ENCODE results near the gene RABGAP1L. TPM values are rescaled to one million over a fixed set of nuclear protein-coding genes. Genes with fewer than 3 reads are reported as not detected.

Gene RABGAP1L
- total and polyA plus RNA-seq, 2 of the 4 experiments (the other 2 are of a cell fraction), result 7.9 to 26.7 TPM

DNA sequence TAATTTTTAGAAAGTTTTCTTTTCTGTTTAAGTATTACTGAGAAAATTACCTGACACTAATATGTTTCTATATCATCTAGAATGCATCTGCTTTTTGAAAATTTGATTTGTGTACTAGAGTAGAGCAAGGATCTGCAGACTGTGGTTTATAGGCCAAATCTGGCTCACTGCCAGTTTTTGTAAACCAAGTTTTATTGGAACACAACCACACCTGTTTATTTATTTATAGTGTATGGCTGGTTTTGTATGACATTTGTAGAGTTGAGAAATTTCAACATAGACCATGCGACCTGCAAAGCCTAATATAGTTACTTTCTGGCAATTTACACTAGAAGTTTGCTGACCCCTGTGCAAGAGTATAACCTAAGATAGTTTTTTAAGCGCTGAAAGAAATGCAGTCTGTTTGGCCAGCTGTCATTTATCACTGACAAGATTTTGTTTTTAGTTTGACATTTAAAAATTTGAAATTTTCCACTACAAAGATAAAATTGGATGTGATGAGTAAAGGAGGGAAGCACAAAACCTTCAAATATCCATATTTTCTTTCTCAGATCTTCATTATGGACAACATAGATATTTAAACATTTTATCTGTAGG lies 804.3 kb downstream of the RABGAP1L start:
- Histone ChIP-seq H3K79me1 (ENCODE audit: low read depth in 1 of 2, low read length in 2 of 2) (no peaks in the 10 kb centered on the region), H2BK15ac (ENCODE audit: low read depth, low read length) (no peak overlapping the region), H3K27me3 (ENCODE audit: control insufficient read depth, insufficient read depth, low read length) (peaks cover 4% of the 10 kb centered on the region; the same call in 1 of the 2 replicates), H4K20me1 (ENCODE audit: insufficient read depth, low read length) (no peaks in the 10 kb centered on the region), H3K23ac (ENCODE audit: low read depth, low read length) (no peak overlapping the region), H3K4me2 (ENCODE audit: low read depth, low read length) (no peak overlapping the region), H2AK5ac (ENCODE audit: low read depth, low read length) (no peak overlapping the region), H2BK20ac (ENCODE audit: low read depth, low read length) (no peak overlapping the region), H3K9me1 (ENCODE audit: insufficient read depth, low read length) (no peaks in the 10 kb centered on the region), H3K4me3 (ENCODE audit: insufficient read depth, low read depth, low read length) (no peak overlapping the region), H2AK9ac (replicated peaks; ENCODE audit: low read depth, low read length, poor library complexity) (no peak overlapping the region), H4K91ac (ENCODE audit: insufficient read depth, low read depth, low read length) (no peak overlapping the region), H2AFZ (replicated peaks; ENCODE audit: low read length, poor library complexity) (no peak overlapping the region), H3K27ac (ENCODE audit: insufficient read depth, low read length) (no peak overlapping the region), H3K18ac (ENCODE audit: low read depth, low read length) (no peak overlapping the region), H3K4ac (ENCODE audit: low read depth, low read length) (no peak overlapping the region), H3K56ac (ENCODE audit: extremely low read depth, insufficient read depth, low read length) (no peak overlapping the region), H2BK120ac (ENCODE audit: low read depth, low read length) (no peak overlapping the region), H4K5ac (ENCODE audit: low read depth, low read length) (no peak overlapping the region), H3K36me3 (ENCODE audit: control insufficient read depth, insufficient read depth, low read length) (no peaks in the 10 kb centered on the region), H3K9me3 (ENCODE audit: control insufficient read depth, insufficient read depth, low read length) (no peaks in the 10 kb centered on the region), H3K14ac (replicated peaks; ENCODE audit: low read depth, low read length) (no peak overlapping the region), H2BK5ac (ENCODE audit: low read depth, low read length, poor library complexity, severe bottlenecking) (no peak overlapping the region), H3K4me1 (ENCODE audit: control insufficient read depth, insufficient read depth, low read length) (no peaks in the 10 kb centered on the region), H4K8ac (ENCODE audit: low read depth in 2 of 2, low read length in 2 of 2) (no peak overlapping the region), H3K9ac (ENCODE audit: low read depth, low read length) (no peak overlapping the region)
- ATAC-seq (ENCODE audit: low read depth) (no peak), DNase-seq (no peak)
- dilution Hi-C loops (cut with HindIII; ENCODE audit: low sequenced_read_pairs, unreplicated experiment), result no loop called here
- in situ Hi-C loops (cut with MboI; ENCODE audit: low sequenced_read_pairs), result no loop called here
- intact Hi-C loops (cut with micrococcal nuclease), result no loop called here
- ChIA-PET POLR2A (ENCODE audit: unreplicated experiment) (no interaction called here), CTCF (interaction anchor here (0.6 kb wide), 1 partner anchor 145 kb away, joined by 4 read pairs; no protein-coding TSS in a partner anchor)
- no CpG with 5 or more reads among the region's 2 CpGs for WGBS, 2 experiments (ENCODE audit: extremely low coverage in 2 of 2, insufficient read length in 1 of 2)
- TF ChIP-seq SMC3 (IDR thresholded peaks at IDR 0.05; ENCODE audit: low read depth, low read length), result no peak
- TF ChIP-seq MXI1 (IDR thresholded peaks at IDR 0.05; ENCODE audit: borderline replicate concordance, low read depth, low read length), result no peak
- TF ChIP-seq, protein P1, sequence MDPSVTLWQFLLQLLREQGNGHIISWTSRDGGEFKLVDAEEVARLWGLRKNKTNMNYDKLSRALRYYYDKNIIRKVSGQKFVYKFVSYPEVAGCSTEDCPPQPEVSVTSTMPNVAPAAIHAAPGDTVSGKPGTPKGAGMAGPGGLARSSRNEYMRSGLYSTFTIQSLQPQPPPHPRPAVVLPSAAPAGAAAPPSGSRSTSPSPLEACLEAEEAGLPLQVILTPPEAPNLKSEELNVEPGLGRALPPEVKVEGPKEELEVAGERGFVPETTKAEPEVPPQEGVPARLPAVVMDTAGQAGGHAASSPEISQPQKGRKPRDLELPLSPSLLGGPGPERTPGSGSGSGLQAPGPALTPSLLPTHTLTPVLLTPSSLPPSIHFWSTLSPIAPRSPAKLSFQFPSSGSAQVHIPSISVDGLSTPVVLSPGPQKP (IDR thresholded peaks at IDR 0.05; ENCODE audit: borderline replicate concordance, low read depth, low read length), result no peak
- TF ChIP-seq MAZ (IDR thresholded peaks at IDR 0.05; ENCODE audit: borderline replicate concordance, low read depth, low read length), result no peak
- no peak for TF ChIP-seq FOS (IDR thresholded peaks at IDR 0.05; ENCODE audit: low read depth, low read length)
- TF ChIP-seq, protein P2, sequence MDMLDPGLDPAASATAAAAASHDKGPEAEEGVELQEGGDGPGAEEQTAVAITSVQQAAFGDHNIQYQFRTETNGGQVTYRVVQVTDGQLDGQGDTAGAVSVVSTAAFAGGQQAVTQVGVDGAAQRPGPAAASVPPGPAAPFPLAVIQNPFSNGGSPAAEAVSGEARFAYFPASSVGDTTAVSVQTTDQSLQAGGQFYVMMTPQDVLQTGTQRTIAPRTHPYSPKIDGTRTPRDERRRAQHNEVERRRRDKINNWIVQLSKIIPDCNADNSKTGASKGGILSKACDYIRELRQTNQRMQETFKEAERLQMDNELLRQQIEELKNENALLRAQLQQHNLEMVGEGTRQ (IDR thresholded peaks at IDR 0.05; ENCODE audit: low read depth, low read length), result no peak
- TF ChIP-seq RFX5 (IDR thresholded peaks at IDR 0.05; ENCODE audit: low read depth, low read length), result no peak
- TF ChIP-seq CHD1 (IDR thresholded peaks at IDR 0.05; ENCODE audit: low read depth, low read length), result no peak
- TF ChIP-seq, protein P3, sequence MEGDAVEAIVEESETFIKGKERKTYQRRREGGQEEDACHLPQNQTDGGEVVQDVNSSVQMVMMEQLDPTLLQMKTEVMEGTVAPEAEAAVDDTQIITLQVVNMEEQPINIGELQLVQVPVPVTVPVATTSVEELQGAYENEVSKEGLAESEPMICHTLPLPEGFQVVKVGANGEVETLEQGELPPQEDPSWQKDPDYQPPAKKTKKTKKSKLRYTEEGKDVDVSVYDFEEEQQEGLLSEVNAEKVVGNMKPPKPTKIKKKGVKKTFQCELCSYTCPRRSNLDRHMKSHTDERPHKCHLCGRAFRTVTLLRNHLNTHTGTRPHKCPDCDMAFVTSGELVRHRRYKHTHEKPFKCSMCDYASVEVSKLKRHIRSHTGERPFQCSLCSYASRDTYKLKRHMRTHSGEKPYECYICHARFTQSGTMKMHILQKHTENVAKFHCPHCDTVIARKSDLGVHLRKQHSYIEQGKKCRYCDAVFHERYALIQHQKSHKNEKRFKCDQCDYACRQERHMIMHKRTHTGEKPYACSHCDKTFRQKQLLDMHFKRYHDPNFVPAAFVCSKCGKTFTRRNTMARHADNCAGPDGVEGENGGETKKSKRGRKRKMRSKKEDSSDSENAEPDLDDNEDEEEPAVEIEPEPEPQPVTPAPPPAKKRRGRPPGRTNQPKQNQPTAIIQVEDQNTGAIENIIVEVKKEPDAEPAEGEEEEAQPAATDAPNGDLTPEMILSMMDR (conservative IDR thresholded peaks at IDR 0.05; ENCODE audit: low read depth, low read length), result no peak
- no peak for TF ChIP-seq NFE2L2 (IDR thresholded peaks at IDR 0.05; ENCODE audit: low read depth, low read length)
- no peak for TF ChIP-seq RAD21 (IDR thresholded peaks at IDR 0.05; ENCODE audit: low read length)
- no peak for TF ChIP-seq CEBPB (IDR thresholded peaks at IDR 0.05; ENCODE audit: low read depth, low read length)
- TF ChIP-seq RCOR1 (IDR thresholded peaks at IDR 0.05; ENCODE audit: insufficient replicate concordance, low read length), result no peak
- TF ChIP-seq MAFK (IDR thresholded peaks at IDR 0.05; ENCODE audit: low read depth, low read length), result no peak
- no TSS peak for BruUV-seq (replicated peaks)
